CD4-positive, alpha-beta T cell treated with Interferon alpha-2 for 1 hour (primary cell): Measurements from ENCODE around the gene ARAP1.
A peak's percentile ranks its signal among the peaks of the same experiment; 100 is the strongest.
"Not testable (repeated sequence)": the region's sequence is repeated elsewhere in the genome, so short reads cannot be mapped to it uniquely, and the experiment has no call there.

ENCODE experiments used
- DNase-seq, 2 donors: peaks; one replicate each; pipeline ENCODE4 v3.0.0-alpha.2; 2020 to 2022

The ARAP1 gene

DNA sequence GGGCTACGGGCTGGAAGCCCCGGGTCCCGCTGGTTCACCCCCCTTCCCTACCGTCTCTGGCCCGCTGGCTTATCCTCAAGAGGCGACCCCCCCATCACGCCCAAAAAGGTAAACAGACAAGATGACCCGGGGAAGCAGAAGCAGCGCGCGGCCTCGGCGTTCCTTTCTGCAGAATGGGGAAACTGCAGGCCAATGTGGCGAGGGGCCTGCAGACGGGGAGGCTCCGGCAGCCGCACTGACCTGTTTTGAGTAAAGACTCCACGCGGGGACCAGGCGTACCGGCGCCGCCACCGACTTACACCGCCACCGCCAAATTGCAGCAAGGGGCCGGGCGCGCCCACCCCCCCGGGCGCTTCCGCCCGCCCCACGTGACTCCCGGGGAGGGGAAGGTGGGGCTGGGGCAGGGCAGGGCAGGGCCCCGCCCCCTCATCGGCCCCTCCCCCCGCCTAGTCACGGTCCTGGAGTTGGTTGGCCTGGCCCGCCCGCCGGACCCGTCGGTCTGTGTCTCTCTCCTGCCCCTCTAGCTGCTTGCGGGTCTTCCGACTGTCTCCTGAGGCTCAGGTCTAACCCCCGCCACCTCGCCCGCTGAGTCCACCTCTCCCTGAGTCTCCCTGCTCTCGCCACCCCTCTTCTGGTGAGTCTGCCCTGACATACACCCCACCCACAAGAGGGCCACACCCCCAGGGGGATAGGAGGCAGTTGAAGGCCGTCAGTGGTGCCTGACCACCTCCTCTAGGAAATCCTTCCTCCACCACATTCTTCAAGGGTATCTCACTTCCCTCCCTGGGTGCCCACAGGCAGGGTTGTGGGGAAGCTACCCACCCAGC, at the start of gene ARAP1:
ARAP1 (minus strand) TSS at position 321 of the 827 bp plus-strand sequence. CDS start 25,280 bp downstream, outside the sequence.
- DNase-seq, result peak; percentile 76 to 86

DNA sequence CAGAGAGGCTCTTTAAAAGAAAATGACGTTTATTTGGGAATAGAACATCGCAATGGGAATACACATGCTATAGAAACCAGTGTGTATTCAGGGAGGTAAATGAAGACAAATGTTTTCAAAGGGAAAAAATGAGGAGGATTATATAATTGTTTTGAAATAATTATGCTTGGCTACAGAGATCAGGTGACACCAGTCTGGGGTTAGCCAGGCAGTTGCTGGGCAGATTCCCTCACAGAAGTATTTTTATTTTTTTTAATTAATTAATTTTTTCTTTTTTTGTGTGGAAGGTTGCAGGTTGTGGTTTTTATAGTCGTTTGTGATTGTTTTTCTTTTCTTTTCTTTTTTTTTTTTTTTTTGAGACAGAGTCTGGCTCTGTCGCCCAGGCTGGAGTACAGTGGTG, 47.2 kb upstream of the ARAP1 start:
- no peak for DNase-seq

DNA sequence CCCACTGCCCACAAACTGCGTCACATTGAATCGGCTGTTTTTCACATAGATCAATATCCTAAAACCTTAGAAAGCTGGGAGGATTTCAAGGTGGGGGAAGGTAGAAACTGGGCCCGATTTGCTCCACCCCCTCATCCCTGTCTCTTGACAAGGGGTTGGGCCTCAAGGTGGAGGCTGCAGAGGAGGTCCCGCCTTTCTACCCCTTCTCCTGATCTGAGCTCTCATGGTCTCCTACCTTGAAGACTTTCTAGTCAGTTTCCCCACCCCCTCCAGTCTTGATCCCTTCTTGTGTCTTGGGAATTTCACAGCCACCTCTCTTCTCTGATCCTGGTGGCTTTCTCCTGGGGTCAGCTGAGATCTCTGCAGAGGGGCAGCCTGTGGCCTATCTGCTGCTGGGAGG, 46.2 kb upstream of the ARAP1 start:
- no peak for DNase-seq

DNA sequence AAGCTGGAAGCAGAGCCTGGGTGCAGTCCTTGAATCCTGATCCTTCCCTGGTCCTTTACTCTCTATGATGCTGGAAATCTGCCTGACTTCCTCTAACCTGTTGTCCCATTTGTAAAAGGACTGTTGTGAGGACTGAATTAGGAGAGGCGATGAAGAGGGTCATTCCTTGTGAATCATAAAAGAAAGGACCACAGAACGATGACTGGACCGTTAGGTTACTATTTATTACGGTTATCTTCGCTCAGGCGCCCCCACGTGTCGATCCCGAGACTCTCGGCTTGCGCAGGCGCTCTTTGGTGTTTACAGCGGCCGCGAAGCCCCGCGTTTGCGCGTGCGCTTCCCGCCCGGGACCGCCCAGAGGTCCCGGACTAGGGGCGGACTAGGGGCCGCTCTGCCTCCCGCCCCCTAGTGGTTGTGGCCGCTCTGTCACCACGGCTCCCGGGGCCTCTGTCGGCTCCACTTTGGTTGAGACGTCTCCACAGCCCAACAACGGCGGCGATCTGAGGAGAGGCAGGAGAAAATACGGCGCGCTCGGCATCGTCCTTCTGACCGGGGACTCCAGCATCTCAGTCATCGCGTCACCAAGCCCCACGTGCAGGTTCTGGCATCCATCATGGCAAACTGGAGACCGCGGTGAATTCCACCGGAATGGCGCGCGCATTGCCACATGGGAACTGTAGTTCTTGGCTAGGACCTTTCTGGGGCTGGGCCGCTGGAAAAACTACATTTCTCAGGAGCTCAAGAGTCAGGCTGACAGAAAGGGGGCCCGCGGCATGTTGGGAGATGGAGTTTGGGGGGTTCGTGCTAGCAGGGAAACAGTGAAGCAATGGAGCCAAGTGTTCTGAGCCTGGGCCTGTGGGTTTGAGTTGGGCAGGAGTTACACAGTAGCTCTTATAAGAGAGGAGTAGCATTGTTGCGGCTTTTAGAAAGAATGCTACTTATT, 41.5 kb upstream of the ARAP1 start, which contains the start of gene STARD10:
STARD10 (minus strand) TSS at position 623 of the 943 bp plus-strand sequence. CDS start 12,866 bp downstream, outside the sequence.
- DNase-seq, result peak; percentile 95 to 96

DNA sequence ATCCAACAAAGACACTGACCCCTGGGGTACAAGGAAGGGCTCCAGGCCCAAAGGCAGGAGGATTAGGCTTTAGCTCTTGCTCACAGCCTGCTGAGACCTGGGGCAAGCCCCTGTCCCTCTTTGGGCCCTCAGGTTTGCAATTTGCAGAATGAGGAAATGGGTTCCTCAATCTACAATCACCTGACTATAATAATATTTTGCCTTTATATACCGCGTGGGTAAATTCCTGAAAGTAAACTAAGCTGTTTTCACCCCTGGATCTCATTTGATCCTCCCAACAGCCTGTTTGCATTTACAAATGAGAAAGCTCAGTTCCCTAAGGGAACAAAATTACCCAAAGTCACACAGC, 40.8 kb upstream of the ARAP1 start:
- no peak for DNase-seq

DNA sequence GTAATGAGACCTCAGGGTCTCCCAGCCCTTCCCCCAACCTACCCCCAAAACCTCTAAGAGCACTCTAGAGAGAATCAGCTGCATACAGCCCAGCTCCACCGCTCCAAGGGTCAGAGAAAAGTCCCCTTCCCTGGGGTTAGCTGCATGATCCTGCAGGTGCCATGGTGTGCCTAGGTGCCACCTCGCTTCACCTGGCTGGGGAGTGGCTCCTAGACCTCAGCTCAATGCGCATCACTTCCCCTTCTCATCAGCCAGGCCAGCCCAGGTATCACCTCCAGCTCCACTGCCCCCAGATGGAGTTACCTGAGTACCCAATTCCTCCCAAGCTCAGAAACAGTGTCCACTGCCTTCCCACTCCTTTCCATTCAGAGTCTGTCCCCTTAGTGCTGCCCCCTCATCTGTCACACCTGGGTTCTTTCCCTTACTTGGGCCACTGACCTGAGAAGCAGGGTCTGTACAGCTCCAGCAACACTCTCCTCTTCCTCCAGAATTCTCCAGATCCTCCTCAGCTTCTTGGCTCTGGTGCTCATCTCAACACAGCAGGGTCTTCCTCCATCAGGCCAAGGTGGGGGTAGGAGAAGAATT, 40.3 kb upstream of the ARAP1 start:
- DNase-seq, result no peak

DNA sequence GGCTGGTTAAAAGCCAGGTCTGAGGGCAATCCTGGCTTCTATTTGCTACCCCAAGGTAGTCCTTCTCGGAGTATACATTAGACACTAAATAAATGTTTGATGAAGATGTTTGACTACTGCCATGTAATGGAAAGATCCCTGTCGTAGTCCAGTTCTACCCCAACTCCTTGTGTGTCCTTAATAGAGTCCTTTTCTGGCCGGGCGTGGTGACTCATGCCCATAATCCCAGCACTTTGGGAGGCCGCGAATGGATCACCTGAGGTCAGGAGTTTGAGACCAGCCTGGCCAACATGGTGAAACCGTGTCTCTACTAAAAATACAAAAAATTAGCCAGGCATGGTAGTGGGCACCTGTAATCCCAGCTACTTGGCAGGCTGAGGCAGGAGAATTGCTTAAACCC, 39.0 kb upstream of the ARAP1 start:
- not testable (repeated sequence) for DNase-seq

DNA sequence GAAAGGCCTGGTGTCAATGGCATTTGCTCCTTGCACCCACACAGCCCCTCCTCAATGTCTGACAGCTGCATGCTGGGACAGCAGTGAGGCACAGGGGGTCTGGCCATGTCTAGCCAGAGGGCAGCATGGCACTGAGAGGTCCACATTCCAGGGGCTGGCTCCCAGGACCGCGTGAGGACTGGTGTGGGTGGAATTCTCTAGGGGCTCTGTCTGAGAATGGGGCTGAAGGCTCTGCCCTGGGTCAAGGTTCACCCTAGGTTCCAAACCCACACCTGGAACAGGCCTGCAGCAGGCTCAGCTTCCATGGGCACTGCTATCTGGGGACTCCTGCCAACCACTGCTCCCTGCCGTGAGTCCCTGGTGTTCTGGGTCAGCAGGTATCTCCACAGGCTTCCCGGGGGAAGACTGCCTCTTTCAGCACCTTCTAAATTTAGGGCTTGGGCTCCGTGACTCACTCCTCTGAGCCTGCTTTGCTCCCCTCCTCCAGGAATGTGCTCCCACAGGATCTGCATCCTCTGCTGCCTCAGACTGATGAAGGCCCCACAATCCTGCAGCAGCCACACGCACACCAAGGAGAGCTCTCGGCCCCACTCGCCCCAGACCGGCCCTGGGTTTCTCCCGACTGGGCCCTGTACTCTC, 37.4 kb upstream of the ARAP1 start:
- DNase-seq, result no peak

DNA sequence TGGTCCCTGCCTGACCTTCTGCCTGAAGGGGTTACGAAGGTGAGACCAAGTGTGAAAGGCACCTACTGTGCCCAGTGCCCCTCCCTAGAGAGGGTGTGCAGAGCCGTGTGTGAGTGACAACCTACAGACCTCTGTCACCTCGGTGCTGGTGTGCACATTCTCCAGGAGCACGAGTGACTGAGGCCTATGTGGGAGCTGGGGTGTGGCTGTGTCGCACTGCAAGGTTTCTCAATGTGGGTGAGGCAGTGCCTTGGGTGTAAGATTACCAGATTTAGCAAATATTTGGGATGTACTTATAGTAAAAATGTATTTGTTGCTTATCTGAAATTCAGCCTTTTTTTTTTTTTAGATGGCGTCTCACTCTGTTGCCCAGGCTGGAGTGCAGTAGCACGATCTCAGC, 36.0 kb upstream of the ARAP1 start:
- no peak for DNase-seq

DNA sequence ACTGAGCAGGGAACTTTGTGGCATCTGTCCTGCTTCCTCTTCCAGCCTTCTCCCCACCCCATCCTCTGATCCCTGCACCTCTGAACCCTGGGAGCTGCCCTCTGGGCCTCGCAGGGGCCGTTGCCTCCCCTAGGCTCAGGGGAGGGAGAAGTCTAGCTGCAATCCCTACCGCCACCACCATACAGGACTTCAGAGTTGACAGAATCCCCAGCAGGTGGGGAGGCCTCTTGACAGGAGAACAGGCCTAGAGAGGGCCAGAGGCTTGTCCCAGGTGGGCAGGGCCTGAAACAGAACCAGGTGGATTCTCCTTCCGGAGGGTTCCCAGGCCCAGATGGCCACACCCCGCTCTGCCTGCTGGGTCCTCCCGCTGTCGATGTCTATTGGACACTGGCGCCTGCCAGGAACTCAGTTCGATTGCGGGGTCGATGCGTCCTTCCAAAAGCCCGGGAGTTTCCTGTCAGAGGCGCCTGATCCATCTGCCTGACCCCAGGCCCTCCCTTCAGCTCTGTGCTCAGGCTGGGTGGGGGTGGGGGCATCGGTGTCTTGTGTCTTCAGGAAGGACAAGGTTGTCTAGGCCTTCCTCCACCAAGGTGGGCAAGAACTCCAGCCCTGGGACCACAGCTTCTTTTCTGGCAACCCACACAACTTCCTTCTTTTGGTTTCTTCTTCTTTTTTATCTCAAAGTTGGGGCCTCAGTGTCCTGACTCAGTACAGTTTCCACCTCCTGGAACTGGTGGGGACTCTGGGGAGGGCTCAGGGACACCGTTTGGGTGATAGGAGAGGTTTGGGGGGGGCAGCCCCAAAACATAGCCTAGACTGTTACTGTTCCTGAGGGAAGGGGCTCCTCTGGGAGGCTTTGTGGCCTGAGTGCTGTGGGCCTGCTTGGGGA, 35.3 kb upstream of the ARAP1 start:
- DNase-seq, result no peak

DNA sequence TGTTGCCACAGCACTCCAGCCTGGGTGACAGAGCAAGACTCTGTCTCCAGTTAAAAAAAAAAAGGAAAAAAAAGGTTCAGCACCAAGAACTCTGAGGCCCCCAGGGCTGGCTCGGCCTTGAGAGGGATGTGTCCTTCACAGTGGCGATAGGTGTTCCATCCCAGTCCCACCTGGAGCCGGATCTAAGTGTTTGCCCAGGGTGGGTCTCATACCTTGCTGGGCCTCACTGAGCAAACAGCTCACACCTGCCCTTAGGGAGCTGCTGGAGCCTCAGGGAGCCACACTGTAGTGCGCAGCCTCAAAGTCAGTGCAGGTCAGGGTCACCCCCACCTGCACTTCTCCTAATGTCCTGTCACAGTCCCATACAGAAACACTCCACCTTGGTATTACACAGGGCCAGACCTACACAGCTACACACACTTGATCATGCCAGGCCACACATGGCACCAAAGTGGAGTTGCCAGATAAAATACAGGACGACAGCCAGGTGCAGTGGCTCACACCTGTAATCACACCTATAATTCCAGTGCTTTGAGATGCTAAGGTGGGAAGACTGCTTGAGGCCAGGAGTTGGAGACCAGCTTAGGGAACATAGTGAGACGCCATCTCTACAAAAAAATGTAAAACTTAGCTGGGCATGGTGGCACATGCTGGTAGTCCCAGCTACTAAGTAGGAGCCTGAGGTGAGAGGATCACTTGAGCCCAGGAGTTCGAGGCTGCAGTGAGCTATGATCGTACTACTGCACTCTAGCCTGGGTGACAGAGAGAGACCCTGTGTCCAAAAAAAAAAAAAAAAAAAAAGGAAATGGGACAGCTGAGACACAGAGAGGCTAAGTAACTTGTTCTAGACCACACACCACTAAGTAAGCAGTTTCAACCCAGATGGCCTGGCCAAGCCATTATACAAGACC, 34.4 kb upstream of the ARAP1 start:
- no peak for DNase-seq

DNA sequence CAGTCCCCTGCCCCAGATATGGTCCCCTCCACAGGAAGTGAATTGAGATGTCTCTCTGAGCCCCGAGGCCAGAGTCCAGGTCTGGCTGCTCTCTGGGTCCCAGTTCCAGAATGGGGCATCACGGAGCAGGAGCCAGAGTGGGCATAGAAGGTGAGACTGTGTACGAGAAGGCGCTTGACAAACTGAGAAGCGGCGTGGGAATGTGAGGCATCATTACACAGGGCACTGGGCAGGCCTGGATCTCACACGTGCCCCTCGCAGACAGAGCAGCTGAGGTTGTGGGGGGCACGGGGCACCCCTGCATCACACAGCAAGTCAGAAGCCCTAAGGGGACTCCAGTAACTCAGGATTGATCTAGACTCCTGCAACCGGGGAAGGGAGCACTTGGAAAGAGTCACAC, 32.5 kb upstream of the ARAP1 start:
- DNase-seq, result no peak

DNA sequence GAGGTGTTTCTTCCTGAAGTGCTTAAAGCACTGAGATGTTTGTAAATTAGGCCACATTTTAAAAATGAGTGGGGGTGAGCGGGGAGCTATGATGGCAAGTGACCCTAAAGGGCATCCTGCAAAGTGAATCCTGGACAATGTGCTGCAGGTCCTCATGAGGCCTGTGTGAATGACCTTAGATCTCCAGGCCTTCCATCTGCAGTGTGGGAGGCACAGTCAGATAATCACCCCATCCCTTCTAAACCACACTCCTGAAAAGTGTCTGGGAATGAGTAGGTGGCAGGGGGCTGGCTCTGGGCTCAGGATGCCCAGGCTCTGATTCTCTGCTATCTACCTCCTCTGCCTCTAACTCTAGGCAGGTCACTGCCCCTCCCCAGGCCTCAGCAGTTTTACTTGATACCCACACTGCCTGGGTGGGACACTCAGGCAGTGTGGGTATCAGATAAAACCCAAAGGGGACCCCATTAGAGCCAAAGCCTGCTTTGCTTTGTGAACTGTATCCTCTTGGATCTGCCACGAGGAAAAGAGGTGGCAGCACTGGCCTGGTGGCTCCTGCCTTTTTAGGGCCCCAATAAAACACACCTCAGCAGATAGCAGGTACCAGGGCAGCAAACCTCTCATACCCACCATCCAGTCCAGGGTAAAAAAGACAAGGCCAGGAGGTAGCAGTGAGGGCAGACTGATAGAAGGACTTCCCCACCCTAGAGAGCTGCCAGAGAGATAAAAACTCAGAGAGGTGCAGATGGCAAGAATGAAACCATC, 31.1 kb upstream of the ARAP1 start:
- DNase-seq, result no peak

DNA sequence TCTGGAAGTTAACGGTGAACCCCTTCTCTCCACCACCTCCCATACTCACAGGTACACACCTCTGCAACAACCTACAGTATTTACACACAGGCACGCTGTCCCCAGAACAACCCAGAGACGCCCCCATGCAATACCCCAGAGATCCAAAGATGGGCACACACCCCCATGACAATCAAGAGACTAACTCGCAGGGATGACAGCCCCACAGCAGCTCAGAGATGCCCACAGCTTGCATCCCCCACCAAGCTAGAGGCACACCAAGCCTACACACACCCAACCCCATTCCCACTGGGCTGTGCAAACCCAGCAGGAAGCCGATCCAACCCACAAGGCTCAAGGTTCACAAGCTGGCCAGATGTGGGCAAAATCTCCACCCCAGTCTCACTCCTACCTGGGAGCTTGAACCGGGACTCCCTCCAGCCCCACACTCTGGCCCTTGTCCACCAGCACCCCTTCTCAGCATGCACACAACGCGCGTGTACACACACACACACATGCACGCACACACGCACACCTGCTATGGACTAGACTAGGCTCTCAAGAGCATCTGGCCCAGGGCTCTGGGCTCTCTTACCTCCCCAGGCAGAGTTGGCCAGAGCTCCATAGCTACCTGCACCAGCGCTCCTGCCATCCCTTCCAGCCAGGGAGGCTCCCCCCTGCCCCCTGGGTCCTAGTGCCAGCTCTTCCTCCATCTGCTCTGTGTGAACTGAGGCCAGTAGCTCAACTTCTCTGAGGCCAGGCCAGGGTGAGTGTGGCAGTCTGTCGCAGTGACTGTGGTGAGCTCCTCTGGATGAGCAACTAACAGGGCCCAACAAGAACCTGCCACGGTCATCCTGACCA, 30.1 kb upstream of the ARAP1 start:
- no peak for DNase-seq

DNA sequence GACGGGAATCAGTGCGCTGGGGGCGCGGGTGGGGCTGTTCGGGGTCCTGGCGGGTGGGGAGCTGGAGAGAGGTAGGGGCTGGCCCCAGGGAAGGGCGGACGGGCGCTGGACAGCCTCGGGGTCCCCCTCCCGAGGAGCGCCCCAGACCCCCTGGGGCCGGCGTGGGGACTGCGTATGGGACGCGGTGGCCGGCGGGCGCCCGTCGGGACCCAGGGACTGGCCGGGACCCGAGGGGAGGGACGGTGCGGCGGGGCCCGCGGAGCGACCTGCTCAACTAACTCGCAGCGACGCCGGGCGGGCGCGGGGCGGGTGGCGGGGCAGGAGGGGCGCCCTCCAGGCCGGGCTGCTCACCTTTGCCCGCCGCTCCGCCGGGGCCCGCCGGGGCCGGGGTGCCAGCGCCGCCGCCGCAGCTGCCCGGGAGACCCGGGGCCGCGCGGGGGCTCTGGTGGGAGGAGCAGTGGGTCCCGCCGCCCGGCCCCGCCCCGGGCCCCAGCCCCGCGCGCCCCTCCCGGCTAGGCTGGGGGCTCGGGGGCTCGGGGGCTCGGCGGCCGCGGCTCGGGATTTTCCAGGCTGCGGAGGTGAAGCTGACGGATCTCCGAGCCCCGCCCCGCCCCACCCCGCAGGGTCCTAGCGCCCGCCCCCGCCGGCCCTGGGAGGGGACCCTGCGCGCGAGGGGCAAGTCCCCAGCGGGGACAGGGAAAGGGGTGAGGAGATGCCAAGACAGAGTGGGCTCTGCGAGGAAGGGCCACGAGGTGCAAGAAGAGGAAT, 29.3 kb upstream of the ARAP1 start:
- DNase-seq, result peak; percentile 61 to 73

DNA sequence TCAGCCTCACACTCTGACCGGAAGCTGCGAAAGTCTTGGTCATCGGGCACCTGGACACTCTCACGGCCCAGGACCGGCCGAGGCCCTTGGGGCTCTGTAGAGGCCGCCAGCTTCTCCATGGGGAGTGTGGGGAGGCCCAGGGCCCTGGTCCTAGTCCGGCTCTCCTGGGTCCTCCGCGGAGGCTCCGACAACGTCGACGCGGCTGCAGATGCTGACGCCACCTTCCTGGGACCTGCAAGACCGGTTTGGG, 28.8 kb upstream of the ARAP1 start:
- DNase-seq, result no peak

DNA sequence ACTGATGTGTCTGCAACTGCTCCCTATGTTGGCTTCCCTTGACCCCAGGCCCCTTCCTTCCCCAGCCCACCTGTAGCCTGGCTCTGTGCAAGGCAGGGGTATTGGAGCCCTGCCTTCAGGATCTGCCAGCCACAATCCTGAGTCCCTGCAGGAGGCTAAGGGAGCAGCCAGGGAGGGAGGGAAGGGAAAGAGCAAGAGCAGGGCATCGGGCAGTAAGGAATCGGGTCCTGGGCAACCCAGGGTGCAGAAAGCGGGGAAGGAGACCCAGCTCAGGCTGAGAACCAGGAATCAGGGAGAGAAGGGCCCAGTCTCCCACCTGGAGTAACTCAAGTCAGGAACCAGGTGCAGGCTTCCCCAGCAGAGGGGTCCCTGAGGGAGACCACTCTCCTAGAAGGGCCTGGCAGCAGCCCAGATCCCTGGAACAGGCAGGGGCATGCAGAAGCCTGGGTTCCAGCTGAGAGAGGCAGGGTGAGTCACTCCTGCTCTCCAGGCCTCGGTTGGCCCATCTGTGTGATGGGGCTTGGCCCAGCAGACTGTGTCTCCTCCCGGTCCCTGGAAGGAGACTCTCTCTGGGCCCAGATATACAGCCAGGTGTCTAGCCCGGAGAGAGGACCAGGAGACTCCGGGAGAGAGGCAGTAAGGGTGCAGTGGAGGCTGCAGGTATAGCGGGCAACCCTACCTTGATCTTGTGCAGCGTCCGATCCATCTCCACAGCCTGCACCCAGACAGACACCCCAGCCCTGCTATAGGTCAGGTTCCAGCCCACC, 28.3 kb upstream of the ARAP1 start:
- no peak for DNase-seq
